ENCODE data around the gene PELI3. TPM values are rescaled to one million over a fixed set of nuclear protein-coding genes. Genes with fewer than 3 reads are reported as not detected.
A peak's percentile ranks its signal among the peaks of the same experiment; 100 is the strongest.
"Not testable (repeated sequence)": the region's sequence is repeated elsewhere in the genome, so short reads cannot be mapped to it uniquely, and the experiment has no call there.

The PELI3 gene
- total and polyA plus RNA-seq, 2 donors, result 1.5 to 2.4 TPM

- Histone ChIP-seq H3K36me3 (ENCODE audit: control insufficient read depth in 2 of 2, insufficient read depth in 2 of 2, low read length in 1 of 2) (no peaks in the 10 kb centered on the region), H3K4me1 (ENCODE audit: control insufficient read depth in 2 of 2, insufficient read depth in 2 of 2, low read length in 2 of 2) (no peaks in the 10 kb centered on the region), H3K4me3 (ENCODE audit: low read length in 2 of 2) (no peak overlapping the region), H3K27me3 (ENCODE audit: control insufficient read depth in 2 of 2, insufficient read depth in 1 of 2, low read length in 1 of 2) (peaks cover 0 to 8% of the 10 kb centered on the region in 2 donors), H3K27ac (ENCODE audit: low read depth in 1 of 2, low read length in 1 of 2) (no peak overlapping the region), H3K9me3 (ENCODE audit: control insufficient read depth in 2 of 2, insufficient read depth in 1 of 2, low read length in 1 of 2) (peaks cover 0 to 14% of the 10 kb centered on the region in 2 donors)
- WGBS, result 78% methylated on average over 23 of the region's 23 CpGs
- DNase-seq (ENCODE audit: low read depth in 6 of 9, low spot score in 9 of 9), result no peak
Measured at GRCh38 chr11:66426314-66426713, 40.4 kb upstream of the PELI3 start.

- Histone ChIP-seq H3K9me3 (ENCODE audit: control insufficient read depth in 2 of 2, insufficient read depth in 1 of 2, low read length in 1 of 2) (no peaks in the 10 kb centered on the region), H3K27me3 (ENCODE audit: control insufficient read depth in 2 of 2, insufficient read depth in 1 of 2, low read length in 1 of 2) (peaks cover 0 to 6% of the 10 kb centered on the region in 2 donors), H3K36me3 (ENCODE audit: control insufficient read depth in 2 of 2, insufficient read depth in 2 of 2, low read length in 1 of 2) (peaks cover 0 to 3% of the 10 kb centered on the region in 2 donors), H3K4me1 (ENCODE audit: control insufficient read depth in 2 of 2, insufficient read depth in 2 of 2, low read length in 2 of 2) (no peaks in the 10 kb centered on the region), H3K27ac (ENCODE audit: low read depth in 1 of 2, low read length in 1 of 2) (no peak overlapping the region), H3K4me3 (ENCODE audit: low read length in 2 of 2) (no peak overlapping the region)
- DNase-seq (ENCODE audit: low read depth in 6 of 9, low spot score in 9 of 9), result no peak
- WGBS, result 95% methylated on average over 2 of the region's 2 CpGs
Measured at GRCh38 chr11:66428933-66429332, 37.8 kb upstream of the PELI3 start.

GRCh38 chr11:66429983-66430602, 36.6 kb upstream of the PELI3 start:
- Histone ChIP-seq H3K27me3 (ENCODE audit: control insufficient read depth in 2 of 2, insufficient read depth in 1 of 2, low read length in 1 of 2) (peaks cover 0 to 3% of the 10 kb centered on the region in 2 donors), H3K4me1 (ENCODE audit: control insufficient read depth in 2 of 2, insufficient read depth in 2 of 2, low read length in 2 of 2) (no peaks in the 10 kb centered on the region), H3K4me3 (ENCODE audit: low read length in 2 of 2) (no peak overlapping the region), H3K36me3 (ENCODE audit: control insufficient read depth in 2 of 2, insufficient read depth in 2 of 2, low read length in 1 of 2) (peaks cover 3% of the 10 kb centered on the region in 2 donors), H3K27ac (ENCODE audit: low read depth in 1 of 2, low read length in 1 of 2) (no peak overlapping the region), H3K9me3 (ENCODE audit: control insufficient read depth in 2 of 2, insufficient read depth in 1 of 2, low read length in 1 of 2) (no peaks in the 10 kb centered on the region)
- WGBS, result 52% methylated on average over 9 of the region's 9 CpGs
- DNase-seq (ENCODE audit: low read depth in 6 of 9, low spot score in 9 of 9), result peak in 7 of 9 donors; percentile 19 to 68 (median 46)

- not testable (repeated sequence) for H3K27ac ChIP-seq (ENCODE audit: low read depth in 1 of 2, low read length in 1 of 2); H3K27me3 ChIP-seq (ENCODE audit: control insufficient read depth in 2 of 2, insufficient read depth in 1 of 2, low read length in 1 of 2); H3K4me3 ChIP-seq (ENCODE audit: low read length in 2 of 2); H3K9me3 ChIP-seq (ENCODE audit: control insufficient read depth in 2 of 2, insufficient read depth in 1 of 2, low read length in 1 of 2); DNase-seq (ENCODE audit: low read depth in 6 of 9, low spot score in 9 of 9); H3K36me3 ChIP-seq (ENCODE audit: control insufficient read depth in 2 of 2, insufficient read depth in 2 of 2, low read length in 1 of 2); H3K4me1 ChIP-seq (ENCODE audit: control insufficient read depth in 2 of 2, insufficient read depth in 2 of 2, low read length in 2 of 2)
Measured at GRCh38 chr11:66431287-66431686, 35.4 kb upstream of the PELI3 start.

- H3K9me3 ChIP-seq (ENCODE audit: control insufficient read depth in 2 of 2, insufficient read depth in 1 of 2, low read length in 1 of 2); H3K4me3 ChIP-seq (ENCODE audit: low read length in 2 of 2); H3K27ac ChIP-seq (ENCODE audit: low read depth in 1 of 2, low read length in 1 of 2); H3K4me1 ChIP-seq (ENCODE audit: control insufficient read depth in 2 of 2, insufficient read depth in 2 of 2, low read length in 2 of 2); H3K27me3 ChIP-seq (ENCODE audit: control insufficient read depth in 2 of 2, insufficient read depth in 1 of 2, low read length in 1 of 2); DNase-seq (ENCODE audit: low read depth in 6 of 9, low spot score in 9 of 9): not testable (repeated sequence)
- H3K36me3 ChIP-seq (ENCODE audit: control insufficient read depth in 2 of 2, insufficient read depth in 2 of 2, low read length in 1 of 2), result peaks cover 5 to 15% of the 10 kb centered on the region in 2 donors
- 97% methylated on average over 8 of the region's 8 CpGs for WGBS
Measured at GRCh38 chr11:66431871-66432329, 34.8 kb upstream of the PELI3 start.

- no peak overlapping the region for H3K27ac ChIP-seq (ENCODE audit: low read depth in 1 of 2, low read length in 1 of 2)
Measured at GRCh38 chr11:66432597-66432996, 34.1 kb upstream of the PELI3 start.

GRCh38 chr11:66437979-66438503, 28.7 kb upstream of the PELI3 start:
- peaks cover 0 to 3% of the 10 kb centered on the region in 2 donors for H3K9me3 ChIP-seq (ENCODE audit: control insufficient read depth in 2 of 2, insufficient read depth in 1 of 2, low read length in 1 of 2)
- H3K4me1 ChIP-seq (ENCODE audit: control insufficient read depth in 2 of 2, insufficient read depth in 2 of 2, low read length in 2 of 2), result peaks cover 7% of the 10 kb centered on the region in 2 donors
- DNase-seq (ENCODE audit: low read depth in 6 of 9, low spot score in 9 of 9), result no peak
- 10% methylated on average over 12 of the region's 12 CpGs for WGBS
- H3K4me3 ChIP-seq (ENCODE audit: low read length in 2 of 2), result peak overlapping the region; percentile 68 to 71
- no peaks in the 10 kb centered on the region for H3K27me3 ChIP-seq (ENCODE audit: control insufficient read depth in 2 of 2, insufficient read depth in 1 of 2, low read length in 1 of 2)
- H3K27ac ChIP-seq (ENCODE audit: low read depth in 1 of 2, low read length in 1 of 2), result no peak overlapping the region
- H3K36me3 ChIP-seq (ENCODE audit: control insufficient read depth in 2 of 2, insufficient read depth in 2 of 2, low read length in 1 of 2), result peaks cover 6 to 15% of the 10 kb centered on the region in 2 donors

More at GRCh38 chr11:66432597-66432996, 34.1 kb upstream of the PELI3 start:
- H3K36me3 ChIP-seq (ENCODE audit: control insufficient read depth in 2 of 2, insufficient read depth in 2 of 2, low read length in 1 of 2), result peaks cover 8 to 15% of the 10 kb centered on the region in 2 donors
- no peak for DNase-seq (ENCODE audit: low read depth in 6 of 9, low spot score in 9 of 9)
- no peak overlapping the region for H3K4me3 ChIP-seq (ENCODE audit: low read length in 2 of 2)
- H3K4me1 ChIP-seq (ENCODE audit: control insufficient read depth in 2 of 2, insufficient read depth in 2 of 2, low read length in 2 of 2), result no peaks in the 10 kb centered on the region
- 95% methylated on average over 7 of the region's 7 CpGs for WGBS
- H3K9me3 ChIP-seq (ENCODE audit: control insufficient read depth in 2 of 2, insufficient read depth in 1 of 2, low read length in 1 of 2), result no peaks in the 10 kb centered on the region
- H3K27me3 ChIP-seq (ENCODE audit: control insufficient read depth in 2 of 2, insufficient read depth in 1 of 2, low read length in 1 of 2), result no peaks in the 10 kb centered on the region

GRCh38 chr11:66438504-66439466, 27.9 kb upstream of the PELI3 start, which contains the start of gene MRPL11:
TSS of gene MRPL11 (minus strand) at chr11:66438848. CDS start at chr11:66438754, 94 bp downstream.
- no peaks in the 10 kb centered on the region for H3K27me3 ChIP-seq (ENCODE audit: control insufficient read depth in 2 of 2, insufficient read depth in 1 of 2, low read length in 1 of 2)
- peak within 1 kb of the TSS; percentile 83 for H3K27ac ChIP-seq (ENCODE audit: low read depth in 1 of 2, low read length in 1 of 2)
- H3K4me1 ChIP-seq (ENCODE audit: control insufficient read depth in 2 of 2, insufficient read depth in 2 of 2, low read length in 2 of 2), result peaks cover 7% of the 10 kb centered on the region in 2 donors
- H3K4me3 ChIP-seq (ENCODE audit: low read length in 2 of 2), result peak within 1 kb of the TSS; percentile 68 to 71
- peaks cover 0 to 11% of the 10 kb centered on the region in 2 donors for H3K9me3 ChIP-seq (ENCODE audit: control insufficient read depth in 2 of 2, insufficient read depth in 1 of 2, low read length in 1 of 2)
- peaks cover 6 to 15% of the 10 kb centered on the region in 2 donors for H3K36me3 ChIP-seq (ENCODE audit: control insufficient read depth in 2 of 2, insufficient read depth in 2 of 2, low read length in 1 of 2)
- peak; percentile 86 to 98 (median 96) for DNase-seq (ENCODE audit: low read depth in 6 of 9, low spot score in 9 of 9)
- WGBS, result 8% methylated on average over 45 of the region's 45 CpGs
